Body of pancreas (tissue), 4 donors: Measurements from ENCODE around the gene USPL1.

Source experiments
- POLR2A ChIP-seq, 3 donors: fragments of 450-650 bp; IDR thresholded peaks; one replicate each; pipeline ENCODE4 v1.6.1; 2016; ENCODE audit warnings: antibody characterized with exemption in 3 of 3, mild to moderate bottlenecking in 2 of 3
- TF ChIP-seq, protein P1 (sequence below), 7 experiments: fragments of 450-650 bp in 4 of 7; fragments of 200-600 bp in 3 of 7; sonication (generic) in 3 of 7; IDR thresholded peaks; one replicate each; pipeline ENCODE4 v1.5.1; 2016 to 2019; ENCODE audit warnings: antibody characterized with exemption in 7 of 7

DNA sequence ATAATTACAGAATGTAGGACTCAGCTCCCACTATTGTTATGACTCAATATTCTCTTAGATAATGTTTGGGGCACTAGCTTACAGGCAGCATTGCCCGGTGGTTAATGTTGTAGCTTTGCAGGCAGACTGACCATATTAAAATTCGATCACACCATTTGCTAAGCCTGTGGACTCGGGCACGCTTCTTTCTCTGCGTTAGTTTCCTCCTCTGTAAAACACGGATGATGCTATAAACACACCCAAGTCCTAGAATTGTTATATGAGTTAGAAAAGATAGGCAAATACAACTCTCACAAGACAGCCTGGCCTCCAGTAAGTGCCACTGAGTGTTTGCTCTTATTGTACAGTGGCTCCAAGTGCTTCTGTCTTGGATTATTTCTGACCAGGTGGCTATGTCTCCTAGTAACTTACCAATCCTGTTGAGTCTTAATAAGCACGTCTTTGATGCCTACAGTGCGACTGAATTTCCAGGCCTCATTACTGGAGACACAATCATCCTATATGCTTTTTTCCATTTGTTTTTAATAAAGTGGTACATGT is 67.7 kb downstream of the USPL1 start:
- TF ChIP-seq, protein P1, sequence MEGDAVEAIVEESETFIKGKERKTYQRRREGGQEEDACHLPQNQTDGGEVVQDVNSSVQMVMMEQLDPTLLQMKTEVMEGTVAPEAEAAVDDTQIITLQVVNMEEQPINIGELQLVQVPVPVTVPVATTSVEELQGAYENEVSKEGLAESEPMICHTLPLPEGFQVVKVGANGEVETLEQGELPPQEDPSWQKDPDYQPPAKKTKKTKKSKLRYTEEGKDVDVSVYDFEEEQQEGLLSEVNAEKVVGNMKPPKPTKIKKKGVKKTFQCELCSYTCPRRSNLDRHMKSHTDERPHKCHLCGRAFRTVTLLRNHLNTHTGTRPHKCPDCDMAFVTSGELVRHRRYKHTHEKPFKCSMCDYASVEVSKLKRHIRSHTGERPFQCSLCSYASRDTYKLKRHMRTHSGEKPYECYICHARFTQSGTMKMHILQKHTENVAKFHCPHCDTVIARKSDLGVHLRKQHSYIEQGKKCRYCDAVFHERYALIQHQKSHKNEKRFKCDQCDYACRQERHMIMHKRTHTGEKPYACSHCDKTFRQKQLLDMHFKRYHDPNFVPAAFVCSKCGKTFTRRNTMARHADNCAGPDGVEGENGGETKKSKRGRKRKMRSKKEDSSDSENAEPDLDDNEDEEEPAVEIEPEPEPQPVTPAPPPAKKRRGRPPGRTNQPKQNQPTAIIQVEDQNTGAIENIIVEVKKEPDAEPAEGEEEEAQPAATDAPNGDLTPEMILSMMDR (IDR thresholded peaks at IDR 0.05) = no peak
- TF ChIP-seq POLR2A (IDR thresholded peaks at IDR 0.05) = no peak
